Adrenal gland (tissue), 5 donors: ENCODE data around the gene SERPINA6.

Experiments
- CTCF ChIP-seq, 6 experiments: fragments of 450-650 bp in 4 of 6; fragments of 200-600 bp in 2 of 6; sonication (generic) in 1 of 6; IDR thresholded peaks; 1 replicate in 5 of 6; 2 replicates in 1 of 6; pipeline versions ENCODE4 v1.5.1 to v1.8.0; 2016 to 2021; ENCODE audit warnings: antibody characterized with exemption in 6 of 6, mild to moderate bottlenecking in 2 of 6, moderate library complexity in 1 of 6
- POLR2A ChIP-seq, 2 donors: fragments of 450-650 bp; IDR thresholded peaks; one replicate each; pipeline ENCODE4 v1.6.1; 2017; ENCODE audit warnings: antibody characterized with exemption in 2 of 2, mild to moderate bottlenecking in 2 of 2, moderate library complexity in 1 of 2
- donor health status: DM: no; HTN: no; CAD: no.

- no peak for TF ChIP-seq POLR2A (IDR thresholded peaks at IDR 0.05)
- TF ChIP-seq CTCF (IDR thresholded peaks at IDR 0.05): no peak
Measured at GRCh38 chr14:94330857-94331256, 7.7 kb upstream of the SERPINA6 start.
